Measurements from ENCODE around the gene DPEP3.

The DPEP3 gene

DNA sequence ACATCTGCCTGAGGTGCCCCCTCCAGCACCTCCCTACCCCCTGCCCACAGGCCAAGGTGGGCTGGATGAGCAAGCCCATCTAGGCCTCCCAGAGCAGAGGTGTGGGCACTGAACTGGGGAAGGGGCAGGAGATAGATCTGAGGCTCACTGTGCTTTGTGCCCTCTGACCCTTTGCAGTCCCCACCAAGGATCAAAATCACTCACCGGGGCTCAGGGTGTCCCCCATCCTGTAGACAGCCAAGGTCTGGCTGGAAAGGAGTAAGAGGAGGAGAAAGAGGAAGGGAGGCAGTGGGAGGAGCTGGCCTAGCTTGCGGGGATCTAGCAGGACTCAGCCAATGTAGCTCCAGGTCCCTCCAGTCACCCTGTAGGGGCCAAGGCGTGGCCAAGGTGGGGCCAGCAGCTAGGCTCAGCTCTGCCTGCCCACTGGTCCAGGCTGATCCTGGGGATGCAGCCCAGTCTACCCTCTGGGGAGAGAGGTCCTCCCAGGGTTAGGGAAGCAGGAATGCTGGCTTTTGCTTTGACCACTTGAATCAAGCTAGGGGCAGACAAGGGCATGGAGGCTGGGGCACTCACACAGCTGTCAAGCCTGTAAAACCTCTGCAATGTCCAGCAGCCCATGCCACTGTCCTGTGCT, 13.6 kb downstream of the DPEP3 start:
- no peak for DNase-seq

- DNase-seq: no peak
These were observed 14.4 kb downstream of the DPEP3 start for GRCh38 chr16:67965668-67966548.

- no peak for DNase-seq
These were observed 15.7 kb downstream of the DPEP3 start for GRCh38 chr16:67964477-67965131.

DNA sequence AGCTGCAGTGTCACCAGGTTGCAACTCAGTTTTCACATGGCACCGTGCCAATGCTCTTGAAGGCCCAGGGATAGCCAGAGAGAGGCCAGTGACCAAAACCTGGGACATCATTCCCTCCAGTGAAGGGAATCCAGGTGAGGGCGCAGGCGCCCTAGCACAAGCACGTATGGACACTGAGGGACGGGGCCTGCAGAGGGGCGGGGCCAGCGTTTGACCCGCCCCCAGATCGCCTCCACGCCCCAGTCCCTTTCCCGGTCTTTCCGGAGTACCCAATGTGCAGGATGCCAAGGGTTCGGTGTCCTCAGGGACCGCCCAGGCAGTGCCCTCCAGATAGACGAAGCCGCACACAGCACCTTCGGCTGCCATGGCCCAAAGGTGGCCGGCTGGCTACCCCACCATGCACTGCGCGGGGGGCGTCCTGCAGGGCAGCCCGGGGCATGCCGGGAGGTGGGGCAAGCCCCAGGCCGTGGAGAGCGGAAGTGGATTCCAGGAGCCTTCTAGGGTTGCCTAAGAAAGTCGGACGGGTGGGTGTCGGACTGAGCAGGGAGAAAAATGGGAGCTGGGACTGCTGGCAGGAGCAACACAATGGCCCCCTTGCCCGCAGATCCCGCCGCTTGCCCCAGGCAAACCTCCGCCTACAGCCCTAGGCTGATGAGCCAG, 16.5 kb downstream of the DPEP3 start:
- DNase-seq: no peak

DNA sequence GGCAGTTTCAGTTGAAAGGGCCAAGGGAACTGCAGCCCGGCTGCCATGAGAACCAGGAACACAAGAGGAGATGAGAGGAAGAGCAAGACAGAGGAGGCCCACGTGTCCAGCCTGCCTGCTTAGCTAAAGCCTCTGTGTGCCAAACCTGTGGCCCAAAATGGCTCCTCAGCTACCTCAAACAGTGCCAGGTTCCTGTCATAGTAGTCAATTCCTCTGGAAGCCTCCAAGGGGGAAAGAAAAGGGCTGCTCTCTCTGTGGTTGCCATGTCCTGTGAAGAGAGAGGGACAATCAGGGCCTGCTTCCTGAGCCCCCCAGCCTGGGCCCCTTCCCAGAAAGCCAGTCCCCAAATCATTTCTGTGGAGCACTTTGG, 17.0 kb downstream of the DPEP3 start:
- no peak for DNase-seq

DNA sequence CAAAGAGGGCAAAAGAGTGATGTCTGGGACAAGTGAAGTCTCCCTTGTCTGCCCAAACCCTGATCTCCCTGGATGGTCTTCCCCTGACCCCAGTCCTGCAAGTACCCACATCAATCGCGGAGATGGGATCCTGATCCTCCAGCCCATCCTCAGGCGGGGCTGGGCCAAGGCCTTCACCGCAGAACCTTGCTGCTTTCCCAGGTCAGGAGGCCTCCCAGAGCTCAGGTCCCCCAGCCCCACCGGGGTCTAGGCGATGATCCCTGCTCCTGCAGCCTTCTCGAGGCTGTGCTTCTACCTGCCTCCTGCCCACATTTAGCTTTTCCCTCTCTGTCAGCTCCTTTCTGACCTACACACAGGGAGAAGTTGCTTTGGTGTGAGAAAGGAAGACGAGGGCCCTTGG, 18.2 kb downstream of the DPEP3 start:
- no peak for DNase-seq

DNA sequence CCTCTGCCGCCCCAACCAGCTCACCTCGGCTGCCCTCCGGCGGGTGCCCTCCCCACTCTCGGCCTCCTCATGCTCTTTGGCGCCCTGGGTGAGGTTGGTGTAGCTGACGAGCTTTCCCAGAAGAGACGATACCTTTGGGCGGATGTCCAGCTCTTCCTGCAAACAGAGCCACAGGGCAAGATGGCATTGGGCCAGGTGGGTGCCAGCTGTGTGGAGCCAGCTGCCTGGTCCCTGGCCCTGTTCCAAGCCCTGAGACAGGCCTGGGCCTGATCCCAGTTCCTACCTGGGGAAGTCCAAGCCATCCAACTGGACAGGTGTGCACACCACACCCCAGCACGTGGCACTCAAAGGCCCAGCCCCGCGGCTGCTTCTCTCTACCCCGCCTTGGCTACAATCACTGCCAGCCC, 18.7 kb downstream of the DPEP3 start:
- DNase-seq: no peak

- no peak for DNase-seq
These were observed 20.6 kb downstream of the DPEP3 start for GRCh38 chr16:67959536-67960329.

DNA sequence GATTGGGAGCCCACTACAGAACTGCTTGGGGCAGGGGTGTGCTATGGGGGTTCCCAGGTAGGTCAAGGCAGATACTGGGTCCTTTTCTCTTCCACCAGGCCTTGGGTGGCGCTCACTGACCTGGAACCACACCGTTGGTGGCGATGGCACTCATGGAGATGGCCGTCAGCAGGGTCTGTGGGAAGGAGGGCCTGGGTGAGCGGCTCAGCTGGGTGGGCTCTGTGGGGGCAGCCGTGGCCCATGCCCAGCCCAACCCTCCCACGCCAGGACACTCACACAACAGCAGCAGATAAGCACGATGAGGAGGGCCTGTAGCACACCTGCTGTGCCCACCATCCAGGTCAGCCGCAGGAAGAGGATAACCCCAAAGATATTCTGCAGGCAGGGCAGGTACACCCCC, 22.7 kb downstream of the DPEP3 start:
- no peak for DNase-seq

GRCh38 chr16:67954421-67955196, 25.7 kb downstream of the DPEP3 start:
- no peak for DNase-seq

DNA sequence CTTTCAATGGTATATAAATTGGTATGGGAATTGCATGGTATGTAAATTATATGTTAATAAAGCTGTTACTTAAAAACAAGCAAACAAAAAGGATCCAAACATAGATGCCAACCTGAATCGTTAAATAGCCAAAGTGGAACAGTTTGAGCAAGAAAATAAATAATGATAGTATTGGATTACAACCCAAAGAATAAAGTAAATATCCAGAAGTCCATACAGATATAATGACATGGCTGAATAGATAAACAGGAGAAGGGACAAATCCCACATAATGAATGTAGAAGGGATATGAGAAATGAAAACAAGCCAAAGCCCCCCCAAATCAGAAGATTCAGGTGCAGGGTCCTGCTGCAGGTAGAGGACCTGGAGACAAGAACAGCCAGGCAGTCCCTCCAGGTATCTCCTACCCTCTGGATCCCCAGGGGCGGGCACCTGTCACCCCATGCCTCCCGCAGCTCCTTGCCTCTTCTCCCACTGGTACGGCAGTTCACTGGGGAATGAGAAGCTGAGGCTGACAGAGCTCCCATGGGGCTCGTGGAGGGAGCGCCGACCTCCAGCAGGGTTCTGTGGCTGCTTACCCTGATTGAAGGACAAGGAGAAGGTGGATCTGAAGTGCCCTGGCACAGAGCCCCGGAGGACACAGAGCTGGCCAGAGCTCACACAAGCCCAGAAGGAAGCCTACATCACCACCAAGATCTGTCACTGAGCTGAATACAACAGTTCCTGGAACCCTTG, 26.5 kb downstream of the DPEP3 start:
- DNase-seq: no peak

DNA sequence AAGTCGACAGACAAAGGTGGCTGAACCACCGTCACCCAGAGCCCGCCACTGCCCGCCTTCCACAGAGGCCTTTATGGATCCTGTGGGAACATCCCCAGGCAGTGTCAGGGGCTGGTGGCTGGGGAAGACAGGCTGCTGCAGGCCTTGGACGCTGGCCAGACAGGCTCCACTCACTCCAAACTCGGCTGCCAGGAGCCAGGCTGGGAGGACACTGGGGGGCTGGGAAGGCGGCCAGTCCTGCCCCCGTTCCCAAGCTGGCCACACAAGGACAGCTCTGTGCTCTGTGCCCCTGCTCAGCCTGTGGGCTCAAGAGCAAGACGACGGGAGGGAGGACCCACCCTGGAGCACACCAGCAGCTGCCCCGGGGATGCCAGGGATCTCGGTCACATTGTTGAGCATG, 28.8 kb downstream of the DPEP3 start:
- DNase-seq: no peak

DNA sequence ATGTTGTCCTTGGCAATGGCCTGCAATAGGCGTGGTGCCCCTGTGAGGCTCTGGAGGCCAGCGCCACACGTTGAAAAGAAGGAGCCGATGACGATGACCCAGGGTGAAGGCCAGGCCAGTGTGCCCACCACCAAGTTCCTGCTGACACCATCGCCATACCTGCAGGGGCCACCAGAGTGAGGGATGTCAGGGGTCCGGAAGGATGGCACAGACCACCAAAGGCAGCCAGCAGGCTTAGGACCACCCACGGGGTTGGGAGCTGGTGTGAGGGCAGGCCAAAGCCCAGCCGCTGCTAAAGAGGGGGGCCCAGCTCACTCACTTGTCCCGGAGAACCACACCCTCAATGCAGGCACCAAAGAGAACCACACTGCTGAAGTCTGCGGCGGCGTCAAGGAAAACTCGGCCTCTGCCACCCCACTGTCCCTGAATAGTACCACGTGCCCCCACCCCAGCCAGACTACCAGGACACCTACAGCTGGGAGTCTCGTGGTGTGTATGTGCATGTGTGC, 29.9 kb downstream of the DPEP3 start:
- no peak for DNase-seq

GRCh38 chr16:67949645-67950044, 30.7 kb downstream of the DPEP3 start:
- DNase-seq: no peak

- DNase-seq: no peak
These were observed 32.3 kb downstream of the DPEP3 start for GRCh38 chr16:67948015-67948414.

DNA sequence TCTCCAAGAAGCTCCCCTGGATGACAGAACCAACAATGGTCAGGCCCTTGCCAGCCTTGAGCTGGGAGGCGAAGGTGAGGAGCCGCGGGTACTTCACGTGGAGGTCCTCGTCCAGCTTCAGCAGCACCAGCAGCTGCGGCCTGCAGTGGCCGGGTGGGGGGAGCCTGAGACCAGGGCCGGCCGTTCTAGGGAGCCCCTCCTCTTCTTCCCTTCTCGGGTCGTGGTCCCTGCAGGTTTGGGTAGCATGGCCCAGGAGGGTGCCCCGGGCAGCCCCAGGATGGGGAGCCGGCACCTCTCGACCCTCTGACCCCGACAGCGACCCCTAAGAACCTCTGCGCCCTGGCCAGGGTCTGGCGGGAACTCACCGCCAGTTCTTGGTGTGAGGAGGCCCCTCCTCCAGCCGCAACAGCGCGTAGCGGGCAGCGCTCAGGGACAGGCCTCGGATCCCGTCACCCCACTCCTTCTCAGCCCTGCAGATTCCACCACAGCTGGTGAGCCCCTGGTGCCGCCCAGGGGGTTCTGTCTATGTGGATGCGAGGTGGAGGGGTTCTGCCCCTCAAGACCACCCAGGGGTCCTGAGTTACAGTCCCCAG, 33.2 kb downstream of the DPEP3 start:
- no peak for DNase-seq

DNA sequence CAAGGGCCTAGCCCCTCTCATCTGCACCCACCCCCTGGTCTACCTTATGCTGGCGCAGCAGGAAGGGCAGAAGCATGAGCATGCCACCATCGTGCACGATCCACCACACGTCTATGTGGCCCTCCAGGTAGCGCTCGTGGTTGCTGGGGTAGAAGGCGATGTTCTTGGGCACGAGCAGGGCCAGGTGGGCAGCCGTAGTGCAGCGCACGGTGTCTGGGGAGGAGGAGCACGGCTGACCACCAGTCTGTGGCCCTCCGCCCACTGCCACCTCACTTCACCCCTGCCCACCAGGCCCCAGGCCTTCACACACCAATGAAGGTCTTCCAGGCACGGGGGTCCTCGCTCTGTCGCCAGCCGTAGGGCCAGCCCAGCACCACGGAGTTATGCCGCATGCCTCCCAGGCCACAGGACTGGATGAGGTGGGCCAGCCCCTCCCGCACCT, 34.1 kb downstream of the DPEP3 start:
- no peak for DNase-seq

DNA sequence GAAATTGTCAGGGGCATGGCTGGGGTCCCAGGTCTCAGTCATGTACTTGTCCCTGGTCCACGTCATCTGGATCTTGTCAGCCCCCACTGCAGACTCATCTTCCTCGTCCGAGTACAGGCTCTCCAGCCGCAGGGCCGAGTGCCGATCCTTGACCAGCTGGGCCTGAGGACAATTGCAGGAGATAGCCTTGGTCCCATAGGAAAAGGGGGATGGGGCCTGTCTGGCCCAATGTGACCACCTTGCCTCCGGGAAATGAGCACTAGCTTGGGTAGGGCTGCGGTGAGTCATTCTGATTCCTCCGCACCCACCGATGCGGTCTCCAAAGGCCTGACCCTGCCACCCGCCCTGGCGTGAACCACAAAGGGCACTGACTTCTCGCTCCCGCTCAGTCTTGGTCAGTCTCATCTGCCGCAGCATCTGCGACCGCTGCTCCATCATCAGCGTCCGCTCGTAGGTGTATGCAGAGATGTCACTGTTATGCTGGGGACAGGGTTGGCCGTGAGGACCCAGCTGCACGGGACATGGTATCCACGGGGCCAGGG, 34.8 kb downstream of the DPEP3 start:
- no peak for DNase-seq

DNA sequence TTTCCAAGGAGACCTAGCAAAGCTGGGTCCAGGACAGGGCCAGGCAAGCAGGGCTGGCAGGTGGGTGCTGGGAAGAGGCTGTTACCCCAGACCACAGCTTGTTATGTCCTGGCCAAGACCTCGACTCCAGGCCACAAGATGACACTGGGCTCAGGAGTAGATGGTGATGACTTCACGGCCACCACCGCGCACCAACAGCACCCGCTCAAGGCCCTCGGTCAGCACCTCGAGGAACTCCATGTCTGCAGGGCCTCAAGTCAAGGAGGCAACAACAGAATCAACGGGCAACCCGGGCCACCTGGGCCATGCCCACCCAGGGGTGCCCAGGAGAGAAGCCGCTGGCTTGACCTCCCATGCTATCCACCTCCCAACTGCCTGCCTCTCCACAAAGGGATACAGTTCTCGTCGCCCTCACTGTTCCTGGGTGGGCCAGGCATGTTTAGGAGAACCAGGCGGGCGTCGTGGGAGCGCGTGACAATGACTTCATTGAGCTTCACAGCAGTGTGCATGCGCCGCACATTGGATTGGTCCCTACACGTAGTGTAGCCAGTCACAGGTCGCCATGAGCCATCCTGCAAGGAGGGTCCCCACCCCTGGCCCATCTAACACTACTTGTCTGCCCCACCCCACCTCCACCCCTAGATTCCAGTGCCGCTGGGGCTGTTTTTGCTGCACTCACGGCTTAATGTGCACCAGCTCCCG, 35.5 kb downstream of the DPEP3 start:
- DNase-seq: no peak
